Left lung (tissue), 10 donors: ENCODE measurements around the gene PPFIA1. TPM values are rescaled to one million over a fixed set of nuclear protein-coding genes. Genes with fewer than 3 reads are reported as not detected.

Experiments used
- ATAC-seq: fragments of 200-7000 bp; cut with Tn5 transposase; one replicate; pipeline ENCODE4 v1.9.1; 2020; ENCODE audit warnings: moderate library complexity
- DNase-seq, 4 donors: peaks; one replicate each; pipeline ENCODE4 v3.0.0-alpha.2; 2013 to 2020
- H3K27ac ChIP-seq, 2 donors: fragments of 200-600 bp; sonication (generic) in 1 of 2; one replicate each; pipeline versions ENCODE4 v1.5.0 to v1.8.0; 2020 to 2021
- H3K27me3 ChIP-seq, 2 donors: fragments of 200-600 bp; sonication (generic) in 1 of 2; one replicate each; pipeline versions ENCODE4 v1.5.0 to v1.8.0; 2020 to 2021
- H3K36me3 ChIP-seq, 2 donors: fragments of 200-600 bp; sonication (generic) in 1 of 2; one replicate each; pipeline versions ENCODE4 v1.5.0 to v1.8.0; 2020 to 2021
- H3K4me1 ChIP-seq, 2 donors: fragments of 200-600 bp; one replicate each; pipeline ENCODE4 v1.8.0; 2021
- H3K4me3 ChIP-seq, 2 donors: fragments of 200-600 bp; sonication (generic) in 1 of 2; one replicate each; pipeline versions ENCODE4 v1.5.0 to v1.8.0; 2020 to 2021; ENCODE audit warnings: mild to moderate bottlenecking in 1 of 2
- H3K9me3 ChIP-seq, 2 donors: fragments of 200-600 bp; sonication (generic) in 1 of 2; one replicate each; pipeline versions ENCODE4 v1.5.0 to v1.8.0; 2020 to 2021
- CTCF ChIP-seq, 2 donors: fragments of 200-600 bp; sonication (generic) in 1 of 2; IDR thresholded peaks; one replicate each; pipeline versions ENCODE4 v1.5.0 to v1.8.0; 2021; ENCODE audit warnings: antibody characterized with exemption in 2 of 2
- intact Hi-C, 2 donors: fragments of 100-400 bp; cut with DNase I; formaldehyde crosslinking; loops; one replicate each; pipeline versions ENCODE4 v1.11.2 to v1.14.2; 2022
- polyA plus RNA-seq, 6 donors: library from polyadenylated mRNA; unstranded; fragments of 120-200 nt; gene quantifications; one replicate each; pipeline ENCODE4 v1.2.1, GENCODE V29; 2013; ENCODE audit not compliant: insufficient read length in 6 of 6
- total RNA-seq, 2 donors: library from RNA; stranded (reverse); fragmentation: NEBNext Ultra II Directional; extraction: Animal tissue kit (Norgen Biotek cat#: 25700); gene quantifications; one replicate each; pipeline ENCODE4 v1.2.1, GENCODE V29; 2021
- donor health status: DM: no; HTN: yes; CAD: no.
- donor health status: DM: no; HTN: no; CAD: no.

Gene PPFIA1
- total and polyA plus RNA-seq, 8 donors = 45.9 to 66.0 (median 51.3) TPM

- Histone ChIP-seq H3K4me3 (no peak overlapping the region), H3K27ac (no peak overlapping the region), H3K36me3 (no peaks in the 10 kb centered on the region), H3K9me3 (no peaks in the 10 kb centered on the region), H3K27me3 (peaks cover 0 to 21% of the 10 kb centered on the region in 2 donors), H3K4me1 (no peaks in the 10 kb centered on the region)
- intact Hi-C loops = no loop called here
- DNase-seq (no peak), ATAC-seq (no peak)
- TF ChIP-seq CTCF (IDR thresholded peaks at IDR 0.05) = no peak
Observed at GRCh38 chr11:70262951-70263350, 7.5 kb upstream of the PPFIA1 start.

- Histone ChIP-seq H3K27ac (no peak overlapping the region), H3K4me3 (no peak overlapping the region), H3K4me1 (no peaks in the 10 kb centered on the region), H3K36me3 (no peaks in the 10 kb centered on the region), H3K9me3 (no peaks in the 10 kb centered on the region), H3K27me3 (peaks cover 0 to 25% of the 10 kb centered on the region in 2 donors)
- ATAC-seq = no peak
- DNase-seq = no peak
- intact Hi-C loops = no loop called here
- TF ChIP-seq CTCF (IDR thresholded peaks at IDR 0.05) = no peak
Observed at GRCh38 chr11:70263363-70263762, 7.1 kb upstream of the PPFIA1 start.

GRCh38 chr11:70265341-70265740, 5.1 kb upstream of the PPFIA1 start:
- H3K4me3 ChIP-seq = no peak overlapping the region
- no peaks in the 10 kb centered on the region for H3K36me3 ChIP-seq
- peaks cover 0 to 37% of the 10 kb centered on the region in 2 donors for H3K27me3 ChIP-seq
- H3K27ac ChIP-seq = no peak overlapping the region
- ATAC-seq (no peak), DNase-seq (no peak)
- intact Hi-C loops = no loop called here
- no peaks in the 10 kb centered on the region for H3K9me3 ChIP-seq
- no peak for TF ChIP-seq CTCF (IDR thresholded peaks at IDR 0.05)
- H3K4me1 ChIP-seq = peaks cover 0 to 8% of the 10 kb centered on the region in 2 donors

GRCh38 chr11:70267405-70267950, 3.0 kb upstream of the PPFIA1 start:
- peaks cover 7 to 21% of the 10 kb centered on the region in 2 donors for H3K4me1 ChIP-seq
- no peak for TF ChIP-seq CTCF (IDR thresholded peaks at IDR 0.05)
- DNase-seq (no peak), ATAC-seq (no peak)
- no peak overlapping the region for H3K27ac ChIP-seq
- no peak overlapping the region for H3K4me3 ChIP-seq
- H3K9me3 ChIP-seq = no peaks in the 10 kb centered on the region
- peaks cover 0 to 4% of the 10 kb centered on the region in 2 donors for H3K36me3 ChIP-seq
- H3K27me3 ChIP-seq = peaks cover 0 to 37% of the 10 kb centered on the region in 2 donors
- intact Hi-C loops = no loop called here

- intact Hi-C loops = no loop called here
- H3K27ac ChIP-seq = no peak overlapping the region
- no peaks in the 10 kb centered on the region for H3K9me3 ChIP-seq
- H3K36me3 ChIP-seq = peaks cover 0 to 15% of the 10 kb centered on the region in 2 donors
- H3K4me1 ChIP-seq = peaks cover 7 to 31% of the 10 kb centered on the region in 2 donors
- no peak overlapping the region for H3K4me3 ChIP-seq
- ATAC-seq (no peak), DNase-seq (no peak)
- no peak for TF ChIP-seq CTCF (IDR thresholded peaks at IDR 0.05)
- peaks cover 0 to 37% of the 10 kb centered on the region in 2 donors for H3K27me3 ChIP-seq
Observed at GRCh38 chr11:70268526-70268925, 2.0 kb upstream of the PPFIA1 start.
